ENCODE results near the gene TK1.

DNA sequence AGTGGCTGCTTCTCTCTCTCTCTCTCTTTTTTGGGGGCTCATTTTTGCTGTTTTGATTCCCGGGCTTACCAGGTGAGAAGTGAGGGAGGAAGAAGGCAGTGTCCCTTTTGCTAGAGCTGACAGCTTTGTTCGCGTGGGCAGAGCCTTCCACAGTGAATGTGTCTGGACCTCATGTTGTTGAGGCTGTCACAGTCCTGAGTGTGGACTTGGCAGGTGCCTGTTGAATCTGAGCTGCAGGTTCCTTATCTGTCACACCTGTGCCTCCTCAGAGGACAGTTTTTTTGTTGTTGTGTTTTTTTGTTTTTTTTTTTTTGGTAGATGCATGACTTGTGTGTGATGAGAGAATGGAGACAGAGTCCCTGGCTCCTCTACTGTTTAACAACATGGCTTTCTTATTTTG, 36.9 kb upstream of the TK1 start:
- no peak for TF ChIP-seq EZH2phosphoT487 (IDR thresholded peaks at IDR 0.05; ENCODE audit: borderline replicate concordance, low read length)
- TF ChIP-seq, protein P1, sequence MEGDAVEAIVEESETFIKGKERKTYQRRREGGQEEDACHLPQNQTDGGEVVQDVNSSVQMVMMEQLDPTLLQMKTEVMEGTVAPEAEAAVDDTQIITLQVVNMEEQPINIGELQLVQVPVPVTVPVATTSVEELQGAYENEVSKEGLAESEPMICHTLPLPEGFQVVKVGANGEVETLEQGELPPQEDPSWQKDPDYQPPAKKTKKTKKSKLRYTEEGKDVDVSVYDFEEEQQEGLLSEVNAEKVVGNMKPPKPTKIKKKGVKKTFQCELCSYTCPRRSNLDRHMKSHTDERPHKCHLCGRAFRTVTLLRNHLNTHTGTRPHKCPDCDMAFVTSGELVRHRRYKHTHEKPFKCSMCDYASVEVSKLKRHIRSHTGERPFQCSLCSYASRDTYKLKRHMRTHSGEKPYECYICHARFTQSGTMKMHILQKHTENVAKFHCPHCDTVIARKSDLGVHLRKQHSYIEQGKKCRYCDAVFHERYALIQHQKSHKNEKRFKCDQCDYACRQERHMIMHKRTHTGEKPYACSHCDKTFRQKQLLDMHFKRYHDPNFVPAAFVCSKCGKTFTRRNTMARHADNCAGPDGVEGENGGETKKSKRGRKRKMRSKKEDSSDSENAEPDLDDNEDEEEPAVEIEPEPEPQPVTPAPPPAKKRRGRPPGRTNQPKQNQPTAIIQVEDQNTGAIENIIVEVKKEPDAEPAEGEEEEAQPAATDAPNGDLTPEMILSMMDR (IDR thresholded peaks at IDR 0.05; ENCODE audit: low read depth, low read length, poor library complexity, severe bottlenecking): no peak
